Activated naive CD8-positive, alpha-beta T cell treated with anti-CD3 and anti-CD28 coated beads for 36 hours (primary cell): Measurements from ENCODE around the gene CARD16. TPM values are rescaled to one million over a fixed set of nuclear protein-coding genes. Genes with fewer than 3 reads are reported as not detected.
A peak's percentile ranks its signal among the peaks of the same experiment; 100 is the strongest.
"Not testable (repeated sequence)": the region's sequence is repeated elsewhere in the genome, so short reads cannot be mapped to it uniquely, and the experiment has no call there.

Experiments
- DNase-seq: peaks from one replicate; pipeline ENCODE4 v3.0.0; 2021
- H3K27ac Mint-ChIP-seq: one replicate; pipeline ENCODE4 v1.8.0; 2022; ENCODE audit warnings: mild to moderate bottlenecking, moderate library complexity, mixed read lengths
- H3K27me3 Mint-ChIP-seq: one replicate; pipeline ENCODE4 v1.8.0; 2022; ENCODE audit warnings: mild to moderate bottlenecking, mixed read lengths
- H3K36me3 Mint-ChIP-seq: one replicate; pipeline ENCODE4 v1.8.0; 2021; ENCODE audit warnings: mild to moderate bottlenecking, mixed read lengths
- H3K4me1 Mint-ChIP-seq: one replicate; pipeline ENCODE4 v1.8.0; 2021; ENCODE audit warnings: mixed read lengths
- H3K4me3 Mint-ChIP-seq: one replicate; pipeline ENCODE4 v1.8.0; 2022; ENCODE audit warnings: mild to moderate bottlenecking, moderate library complexity, mixed read lengths
- H3K9me3 Mint-ChIP-seq: one replicate; pipeline ENCODE4 v1.8.0; 2022; ENCODE audit warnings: mixed read lengths
- total RNA-seq, 2 experiments: library from RNA; stranded (reverse); gene quantifications; one replicate each; pipeline ENCODE4 v1.2.3, GENCODE V29; 2021

Gene CARD16
- total RNA-seq, 2 experiments from 2014 or later = 16.9 to 17.6 TPM

DNA sequence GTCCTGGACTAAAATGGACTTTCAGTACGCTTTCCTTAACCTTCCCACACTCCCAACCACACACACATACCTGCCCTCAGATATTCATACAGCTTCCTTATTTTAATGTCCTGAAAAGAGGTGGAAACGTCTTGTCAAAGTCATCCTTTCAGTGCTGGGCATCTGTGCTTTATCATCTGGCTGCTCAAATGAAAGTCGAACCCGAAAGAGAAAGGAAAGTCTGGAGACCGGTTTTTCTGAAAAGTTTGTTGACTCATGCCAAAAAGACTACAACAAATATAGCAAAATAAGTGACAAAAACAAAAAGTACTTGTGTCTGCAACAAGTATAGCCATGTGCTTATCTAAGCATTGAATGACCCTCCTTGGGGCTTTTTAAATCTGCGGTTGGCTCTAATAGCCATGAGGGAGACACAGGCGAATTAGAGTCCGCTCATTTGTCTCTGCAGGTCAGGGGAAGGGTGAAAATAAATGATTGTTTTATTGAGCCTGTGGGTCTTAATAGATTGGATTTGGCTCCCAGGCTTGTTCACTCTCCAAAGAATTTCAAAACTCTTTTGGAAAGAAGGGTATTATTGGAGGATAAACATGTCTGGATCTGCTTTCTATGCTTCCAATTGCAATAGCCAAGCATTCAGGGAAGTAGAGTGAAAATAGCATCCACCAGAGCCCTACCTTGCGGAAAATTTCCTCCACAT is 18.3 kb upstream of the CARD16 start:
- not testable (repeated sequence) for H3K4me3 Mint-ChIP-seq, H3K9me3 Mint-ChIP-seq, H3K27ac Mint-ChIP-seq, H3K36me3 Mint-ChIP-seq, DNase-seq, H3K27me3 Mint-ChIP-seq, H3K4me1 Mint-ChIP-seq

DNA sequence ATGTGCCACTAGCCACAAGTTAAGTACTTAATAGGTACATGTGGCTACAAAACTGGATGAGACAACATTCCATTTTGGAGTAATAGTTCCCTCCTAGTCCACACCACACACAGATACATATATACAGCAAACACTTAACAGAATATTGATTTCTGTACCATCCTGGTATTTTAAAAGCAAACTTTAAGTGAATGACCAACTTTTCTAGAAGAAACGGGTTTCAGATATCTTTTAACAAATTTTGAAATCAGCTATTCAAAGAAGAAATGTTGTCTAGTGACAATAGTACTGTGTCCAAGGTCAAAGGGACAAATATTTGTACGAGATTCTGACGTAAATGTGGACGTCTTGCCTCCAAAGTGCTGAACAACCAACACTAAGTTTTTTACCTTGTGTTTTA is 12.3 kb upstream of the CARD16 start:
- DNase-seq = no peak
- H3K4me1 Mint-ChIP-seq = no peaks in the 10 kb centered on the region
- H3K36me3 Mint-ChIP-seq = no peaks in the 10 kb centered on the region
- H3K27me3 Mint-ChIP-seq = no peaks in the 10 kb centered on the region
- H3K27ac Mint-ChIP-seq = no peak overlapping the region
- H3K4me3 Mint-ChIP-seq = no peak overlapping the region
- H3K9me3 Mint-ChIP-seq = no peaks in the 10 kb centered on the region

DNA sequence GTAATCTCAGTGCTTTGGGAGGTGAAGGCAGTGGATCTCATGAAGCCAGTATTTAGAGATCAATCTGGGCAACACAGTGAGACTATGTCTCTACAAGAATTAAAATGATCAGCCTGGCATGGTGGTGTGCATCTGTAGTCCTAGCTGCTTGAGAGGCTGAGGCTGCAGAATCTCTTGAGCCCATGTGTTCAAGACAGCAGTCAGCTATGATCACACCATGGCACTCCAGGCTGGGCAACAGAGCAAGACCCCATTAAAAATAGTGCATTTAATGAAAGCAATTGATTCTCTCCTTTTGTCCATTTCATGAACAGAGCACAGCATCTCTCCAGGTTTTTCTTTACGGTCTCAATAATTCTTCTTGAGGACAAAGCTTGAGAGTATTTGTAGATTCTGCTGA is 11.3 kb upstream of the CARD16 start:
- no peaks in the 10 kb centered on the region for H3K4me1 Mint-ChIP-seq
- H3K9me3 Mint-ChIP-seq = no peaks in the 10 kb centered on the region
- H3K4me3 Mint-ChIP-seq = no peak overlapping the region
- H3K27ac Mint-ChIP-seq = no peak overlapping the region
- H3K36me3 Mint-ChIP-seq = no peaks in the 10 kb centered on the region
- H3K27me3 Mint-ChIP-seq = no peaks in the 10 kb centered on the region
- no peak for DNase-seq

DNA sequence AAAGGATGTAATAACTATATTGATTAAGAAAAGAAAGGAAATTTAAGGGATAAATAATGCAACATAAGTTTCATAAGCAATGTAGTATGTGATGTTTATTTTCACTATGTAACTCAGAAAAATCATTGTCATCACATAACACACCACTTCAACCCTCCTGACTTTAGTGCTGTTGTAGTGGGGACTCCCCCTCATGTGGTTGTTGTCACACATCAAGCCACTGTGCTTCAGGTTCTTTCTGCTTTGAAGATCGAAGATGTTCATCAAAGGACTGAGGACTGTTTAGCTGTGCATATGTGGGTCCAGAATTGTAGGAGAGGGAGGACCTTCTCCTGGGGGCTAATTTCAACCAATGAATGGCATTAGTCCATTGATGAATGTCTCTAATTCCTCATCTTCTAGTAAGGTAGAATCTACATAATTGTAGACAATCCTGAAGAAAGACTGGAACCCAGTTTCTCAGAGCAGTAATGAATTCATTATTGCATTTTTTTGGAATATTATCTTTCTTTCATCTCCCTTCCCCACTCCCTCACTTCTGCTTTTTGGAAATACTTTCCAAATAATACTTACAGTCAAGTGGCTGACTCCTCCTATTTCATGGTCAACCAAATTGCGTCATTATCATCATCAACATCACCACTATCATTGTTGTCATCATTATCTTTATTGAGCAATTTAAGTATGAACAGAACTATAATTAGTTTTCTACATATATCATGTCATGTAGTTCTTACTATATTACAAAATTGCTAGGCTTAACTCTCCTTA is 9.8 kb upstream of the CARD16 start:
- Mint-ChIP-seq H3K4me3 (no peak overlapping the region), H3K4me1 (no peaks in the 10 kb centered on the region), H3K36me3 (no peaks in the 10 kb centered on the region), H3K9me3 (no peaks in the 10 kb centered on the region), H3K27me3 (no peaks in the 10 kb centered on the region), H3K27ac (no peak overlapping the region)
- no peak for DNase-seq

DNA sequence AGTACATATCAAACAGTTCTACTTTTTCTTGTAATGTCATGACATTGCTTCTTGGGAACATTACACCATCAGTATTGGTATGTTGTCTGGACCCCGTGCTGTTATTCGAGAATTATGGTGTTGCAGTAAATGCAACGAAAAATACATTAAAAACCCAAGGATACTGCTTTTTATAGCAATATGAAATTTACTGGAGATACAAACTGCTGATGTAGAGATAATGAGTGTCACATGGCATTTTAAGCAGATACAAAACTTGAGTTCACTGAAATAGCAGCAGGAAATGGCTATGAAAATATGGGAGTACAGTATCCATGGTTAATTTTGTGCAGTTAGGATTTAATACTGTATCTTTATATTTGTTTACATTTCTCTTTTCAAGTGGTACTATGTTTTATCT is 7.4 kb upstream of the CARD16 start:
- Mint-ChIP-seq H3K27me3 (no peaks in the 10 kb centered on the region), H3K9me3 (peaks cover under 1% of the 10 kb centered on the region), H3K4me1 (peaks cover under 1% of the 10 kb centered on the region), H3K4me3 (no peak overlapping the region), H3K36me3 (no peaks in the 10 kb centered on the region), H3K27ac (no peak overlapping the region)
- no peak for DNase-seq

DNA sequence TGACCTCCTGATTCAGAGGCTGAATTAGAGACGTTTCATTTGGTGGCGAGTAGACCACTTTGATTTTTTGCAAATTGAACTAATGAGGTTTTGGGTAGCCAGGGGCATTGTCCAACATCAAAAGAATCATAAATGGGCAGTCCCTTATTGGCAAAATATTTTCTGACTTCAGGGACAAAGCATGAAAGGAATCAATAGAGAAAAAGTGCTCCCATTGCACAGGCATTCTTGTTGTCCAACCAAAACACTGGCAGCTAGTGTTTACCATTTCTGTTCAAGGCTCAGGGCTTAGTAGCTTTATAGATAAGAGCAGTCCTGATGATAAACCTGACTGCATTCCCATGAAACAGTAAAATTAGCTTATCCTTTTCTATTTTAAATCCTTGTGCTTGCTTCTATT is 6.4 kb upstream of the CARD16 start:
- H3K9me3 Mint-ChIP-seq = peaks cover 1% of the 10 kb centered on the region
- DNase-seq = no peak
- H3K4me1 Mint-ChIP-seq = peaks cover 8% of the 10 kb centered on the region
- H3K27ac Mint-ChIP-seq = no peak overlapping the region
- H3K4me3 Mint-ChIP-seq = no peak overlapping the region
- no peaks in the 10 kb centered on the region for H3K27me3 Mint-ChIP-seq
- no peaks in the 10 kb centered on the region for H3K36me3 Mint-ChIP-seq

DNA sequence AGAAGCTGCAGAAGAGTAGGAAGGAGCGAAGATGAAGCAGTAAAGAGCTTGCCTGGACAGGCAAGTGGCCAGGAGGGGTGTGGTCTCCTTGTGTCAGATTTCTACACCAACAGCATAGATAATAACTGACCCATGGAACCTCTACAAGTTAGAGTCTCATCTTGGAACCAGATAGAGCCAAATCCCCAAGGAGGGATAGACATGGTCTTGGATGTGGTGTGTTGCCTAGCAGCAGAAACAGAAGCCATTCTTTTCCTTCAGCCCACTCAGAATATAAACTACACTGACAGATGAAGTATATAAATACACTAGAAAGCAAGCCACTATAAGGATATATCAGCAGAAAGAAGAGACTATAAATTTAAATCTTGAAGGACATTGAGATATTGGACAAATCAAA is 4.3 kb upstream of the CARD16 start:
- DNase-seq = no peak
- Mint-ChIP-seq H3K27me3 (no peaks in the 10 kb centered on the region), H3K9me3 (peaks cover 3% of the 10 kb centered on the region), H3K4me1 (peaks cover 19% of the 10 kb centered on the region), H3K36me3 (no peaks in the 10 kb centered on the region), H3K27ac (no peak overlapping the region), H3K4me3 (no peak overlapping the region)

DNA sequence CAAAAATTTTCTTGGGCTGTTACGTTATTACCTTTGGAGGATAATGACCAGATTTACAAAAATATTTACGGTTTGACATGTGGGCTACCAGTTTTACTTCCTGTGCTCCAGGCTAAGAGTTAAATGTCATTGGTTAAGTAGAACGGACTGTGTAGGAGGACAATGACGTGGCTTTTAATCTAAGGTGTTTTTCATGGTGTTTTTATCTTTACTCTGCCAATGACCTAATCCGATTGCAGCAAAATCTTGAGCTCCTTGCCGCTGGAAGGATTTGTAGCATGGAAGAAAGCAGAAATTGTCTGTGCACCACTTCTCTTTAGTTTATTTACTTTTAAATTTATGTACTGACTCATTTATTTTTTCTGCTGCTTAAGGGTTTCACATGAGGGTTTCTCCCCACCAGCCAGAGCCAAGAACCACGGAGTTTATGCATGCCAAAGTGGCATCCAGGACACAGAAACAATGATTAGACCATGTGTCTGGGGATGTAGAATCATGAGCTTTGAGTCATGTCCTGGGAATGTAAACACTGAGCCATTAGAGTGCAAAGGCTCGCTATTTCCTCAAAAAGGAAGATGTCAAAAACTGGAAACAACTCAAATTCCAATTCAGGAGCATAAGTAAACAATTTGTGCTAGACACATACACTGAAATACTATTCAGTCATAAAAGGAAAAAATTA is 1.9 kb upstream of the CARD16 start:
- no peaks in the 10 kb centered on the region for H3K27me3 Mint-ChIP-seq
- no peak overlapping the region for H3K4me3 Mint-ChIP-seq
- no peak for DNase-seq
- H3K4me1 Mint-ChIP-seq = peaks cover 40% of the 10 kb centered on the region
- H3K9me3 Mint-ChIP-seq = peaks cover 3% of the 10 kb centered on the region
- H3K36me3 Mint-ChIP-seq = peaks cover 3% of the 10 kb centered on the region
- H3K27ac Mint-ChIP-seq = no peak overlapping the region

DNA sequence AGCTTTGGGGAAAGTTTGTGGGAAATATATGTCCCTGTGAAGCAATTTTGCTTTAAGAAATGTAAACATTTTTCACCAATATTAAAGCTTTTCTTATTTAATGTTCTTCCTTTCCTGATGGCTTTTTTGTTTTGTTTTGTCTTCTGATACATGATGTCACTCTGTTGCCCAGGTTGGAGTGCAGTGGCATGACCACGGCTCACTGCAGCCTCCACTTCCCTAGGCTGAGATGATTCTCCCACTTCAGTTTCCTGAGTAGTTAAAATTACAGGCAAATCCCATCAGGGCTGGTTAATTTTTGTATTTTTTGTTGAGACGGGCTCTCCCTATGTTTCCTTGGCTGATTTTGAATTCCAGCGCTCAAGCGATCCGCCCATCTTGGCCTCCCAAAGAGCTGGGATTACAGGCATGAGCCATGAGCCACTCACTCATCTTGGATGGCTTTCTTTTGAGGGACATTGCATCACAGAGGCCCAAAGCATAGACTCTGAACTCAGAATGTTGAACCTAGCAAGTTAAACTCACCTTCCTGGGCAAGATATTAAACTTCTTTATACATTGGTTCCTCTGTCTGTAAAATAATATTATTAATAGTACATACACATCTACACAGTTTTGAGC is 651 bp upstream of the CARD16 start:
- peak overlapping the region; percentile 52 for H3K27ac Mint-ChIP-seq
- peaks cover 45% of the 10 kb centered on the region for H3K4me1 Mint-ChIP-seq
- H3K4me3 Mint-ChIP-seq = peak overlapping the region; percentile 66
- DNase-seq = no peak
- H3K9me3 Mint-ChIP-seq = peaks cover 3% of the 10 kb centered on the region
- H3K27me3 Mint-ChIP-seq = no peaks in the 10 kb centered on the region
- H3K36me3 Mint-ChIP-seq = peaks cover 9% of the 10 kb centered on the region

DNA sequence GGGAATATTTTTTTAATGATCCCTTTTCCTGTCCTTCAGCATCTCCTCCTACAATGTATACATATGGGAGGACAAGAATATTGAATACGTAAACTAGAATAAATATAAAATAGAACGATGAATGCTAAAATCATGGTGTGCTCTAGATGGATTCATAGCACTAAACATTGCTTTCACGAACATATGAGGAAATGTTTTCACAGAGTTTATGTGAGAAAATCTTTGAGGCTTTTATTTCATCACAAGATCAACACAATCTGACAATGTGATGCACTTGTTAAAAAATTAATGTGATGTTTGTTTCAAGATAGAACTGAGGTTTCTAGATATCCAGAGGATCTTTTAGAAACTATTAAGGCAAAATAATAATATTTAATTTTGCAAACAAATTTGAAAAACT is 3.0 kb downstream of the CARD16 start:
- peaks cover 47% of the 10 kb centered on the region for H3K4me1 Mint-ChIP-seq
- H3K9me3 Mint-ChIP-seq = peaks cover 9% of the 10 kb centered on the region
- H3K27ac Mint-ChIP-seq = no peak overlapping the region
- H3K36me3 Mint-ChIP-seq = peaks cover 34% of the 10 kb centered on the region
- no peak for DNase-seq
- H3K27me3 Mint-ChIP-seq = no peaks in the 10 kb centered on the region
- no peak overlapping the region for H3K4me3 Mint-ChIP-seq

DNA sequence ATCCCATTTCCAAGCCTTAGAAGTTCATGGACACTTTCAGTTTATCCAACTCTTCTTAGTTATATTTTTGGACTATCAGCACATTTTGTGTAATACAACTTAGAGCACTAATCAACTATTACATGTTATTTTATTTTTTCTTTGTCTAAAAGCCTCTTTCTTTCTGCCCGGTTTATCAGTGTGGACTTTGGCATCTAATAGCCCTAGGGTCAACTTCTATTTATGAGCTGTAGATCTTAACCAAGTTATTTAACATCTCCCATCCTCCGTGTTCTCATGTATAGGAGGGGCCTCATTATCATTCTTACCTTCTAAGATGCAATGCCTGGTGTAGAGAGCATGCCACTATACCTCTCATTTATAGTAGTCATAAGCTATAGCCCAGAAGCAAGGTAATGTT is 4.4 kb downstream of the CARD16 start:
- Mint-ChIP-seq H3K36me3 (peaks cover 39% of the 10 kb centered on the region), H3K4me3 (no peak overlapping the region), H3K4me1 (peaks cover 42% of the 10 kb centered on the region)

DNA sequence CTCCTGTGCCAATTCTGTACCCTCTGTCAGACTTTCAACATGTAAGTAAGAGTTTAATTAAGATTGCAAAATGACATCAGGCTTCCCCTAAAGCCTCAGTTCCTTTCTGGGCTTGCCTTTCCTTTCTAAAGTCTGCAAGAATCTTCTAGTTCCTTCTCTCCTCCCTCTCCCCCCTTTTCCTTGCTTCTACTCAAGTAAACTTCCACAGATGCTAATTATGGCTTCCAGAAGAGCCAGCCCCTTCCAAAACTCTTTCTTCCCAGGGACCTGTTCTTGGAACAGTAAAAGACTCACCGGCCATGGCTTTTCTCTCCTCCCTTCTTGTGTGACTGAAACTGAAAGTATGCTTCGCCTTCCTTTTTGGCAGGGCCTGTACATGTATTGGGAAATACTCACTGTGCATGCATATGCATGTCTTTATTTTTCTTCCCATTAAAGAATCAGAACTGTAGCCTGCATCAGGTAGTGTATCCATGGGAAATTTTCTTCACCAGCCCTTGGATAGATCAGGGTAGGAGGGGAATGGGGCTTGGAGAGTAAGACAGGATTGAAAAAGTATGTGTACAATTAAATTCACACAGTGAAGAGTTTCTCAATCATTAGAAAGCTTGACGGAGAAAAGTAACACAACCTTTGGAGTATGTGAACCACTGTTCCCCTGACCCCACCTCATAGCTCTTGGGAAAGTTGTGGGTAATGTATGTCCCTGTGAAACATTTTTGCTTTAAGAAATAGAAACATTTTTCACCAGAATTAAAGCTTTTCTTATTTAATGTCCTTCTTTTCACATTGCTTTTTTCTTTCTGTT is 10.1 kb downstream of the CARD16 start, which contains the start of gene CASP1:
CASP1 (minus strand) TSS at position 332 of the 808 bp plus-strand sequence; CDS start at position 301, 31 bp downstream.
- H3K36me3 Mint-ChIP-seq = peaks cover 46% of the 10 kb centered on the region
- H3K27me3 Mint-ChIP-seq = no peaks in the 10 kb centered on the region
- H3K4me1 Mint-ChIP-seq = peaks cover 43% of the 10 kb centered on the region
- DNase-seq = peak; percentile 14
- H3K4me3 Mint-ChIP-seq = peak within 1 kb of the TSS; percentile 96
- H3K9me3 Mint-ChIP-seq = peaks cover 13% of the 10 kb centered on the region
- peak within 1 kb of the TSS; percentile 97 for H3K27ac Mint-ChIP-seq

More for the DNA sequence above, 4.4 kb downstream of the CARD16 start:
- Mint-ChIP-seq H3K9me3 (peaks cover 13% of the 10 kb centered on the region), H3K27me3 (no peaks in the 10 kb centered on the region), H3K27ac (no peak overlapping the region)
- DNase-seq = no peak

DNA sequence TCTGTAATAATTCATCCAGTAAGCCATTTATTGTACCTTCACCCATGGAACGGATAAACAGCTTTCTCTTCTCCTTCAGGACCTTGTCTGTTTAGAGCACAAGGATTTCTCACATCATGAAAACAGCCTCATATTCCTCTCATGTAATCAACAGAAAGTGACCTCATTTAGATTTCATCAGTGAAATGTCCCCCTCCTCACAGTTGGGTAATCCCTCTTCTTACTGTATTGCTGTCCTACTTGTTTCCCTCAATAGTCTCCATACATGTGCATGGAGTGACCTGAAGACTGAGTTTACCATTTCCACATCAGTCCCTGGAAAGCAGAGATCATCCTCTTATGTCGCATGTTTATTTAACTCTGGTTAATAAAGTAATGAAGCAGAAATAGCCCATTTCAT is 10.7 kb downstream of the CARD16 start:
- H3K9me3 Mint-ChIP-seq = peaks cover 13% of the 10 kb centered on the region
- H3K4me1 Mint-ChIP-seq = peaks cover 43% of the 10 kb centered on the region
- DNase-seq, H3K27me3 Mint-ChIP-seq: not testable (repeated sequence)
- peak overlapping the region; percentile 97 for H3K27ac Mint-ChIP-seq
- peaks cover 44% of the 10 kb centered on the region for H3K36me3 Mint-ChIP-seq
- H3K4me3 Mint-ChIP-seq = peak overlapping the region; percentile 96

DNA sequence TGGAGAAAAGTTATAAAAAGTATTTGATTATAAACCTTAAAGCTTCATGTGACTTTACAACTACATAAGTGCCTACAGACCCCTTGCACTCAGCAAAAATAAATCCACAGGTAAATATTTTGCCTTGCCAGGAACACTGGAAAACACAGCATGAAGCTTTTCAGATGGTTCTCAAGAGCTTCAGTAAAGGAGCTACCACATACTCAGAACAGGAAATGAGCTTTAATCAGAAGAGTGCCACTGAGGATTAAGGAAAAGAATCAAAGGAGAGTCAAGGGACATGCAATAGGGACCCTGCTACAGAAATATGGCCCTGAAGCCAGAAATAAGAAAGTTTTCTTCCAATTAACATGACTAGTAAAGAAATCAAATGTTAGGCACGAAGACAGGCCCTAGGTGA is 11.4 kb downstream of the CARD16 start:
- H3K4me1 Mint-ChIP-seq = peaks cover 43% of the 10 kb centered on the region
- H3K9me3 Mint-ChIP-seq = peaks cover 13% of the 10 kb centered on the region

More for the DNA sequence above, 11.4 kb downstream of the CARD16 start:
- Mint-ChIP-seq H3K36me3 (peaks cover 47% of the 10 kb centered on the region), H3K27ac (peak overlapping the region; percentile 97), H3K4me3 (peak overlapping the region; percentile 96), H3K27me3 (no peaks in the 10 kb centered on the region)
- DNase-seq = no peak
